NK-92 (cell line): Measurements from ENCODE around the gene ZNF689.
A peak's percentile ranks its signal among the peaks of the same experiment; 100 is the strongest.

Experiments used
- DNase-seq: peaks from one replicate; lab custom pipeline; 2025; ENCODE audit not compliant: unreplicated experiment; lab: John Stamatoyannopoulos, UW

ZNF689 gene

DNA sequence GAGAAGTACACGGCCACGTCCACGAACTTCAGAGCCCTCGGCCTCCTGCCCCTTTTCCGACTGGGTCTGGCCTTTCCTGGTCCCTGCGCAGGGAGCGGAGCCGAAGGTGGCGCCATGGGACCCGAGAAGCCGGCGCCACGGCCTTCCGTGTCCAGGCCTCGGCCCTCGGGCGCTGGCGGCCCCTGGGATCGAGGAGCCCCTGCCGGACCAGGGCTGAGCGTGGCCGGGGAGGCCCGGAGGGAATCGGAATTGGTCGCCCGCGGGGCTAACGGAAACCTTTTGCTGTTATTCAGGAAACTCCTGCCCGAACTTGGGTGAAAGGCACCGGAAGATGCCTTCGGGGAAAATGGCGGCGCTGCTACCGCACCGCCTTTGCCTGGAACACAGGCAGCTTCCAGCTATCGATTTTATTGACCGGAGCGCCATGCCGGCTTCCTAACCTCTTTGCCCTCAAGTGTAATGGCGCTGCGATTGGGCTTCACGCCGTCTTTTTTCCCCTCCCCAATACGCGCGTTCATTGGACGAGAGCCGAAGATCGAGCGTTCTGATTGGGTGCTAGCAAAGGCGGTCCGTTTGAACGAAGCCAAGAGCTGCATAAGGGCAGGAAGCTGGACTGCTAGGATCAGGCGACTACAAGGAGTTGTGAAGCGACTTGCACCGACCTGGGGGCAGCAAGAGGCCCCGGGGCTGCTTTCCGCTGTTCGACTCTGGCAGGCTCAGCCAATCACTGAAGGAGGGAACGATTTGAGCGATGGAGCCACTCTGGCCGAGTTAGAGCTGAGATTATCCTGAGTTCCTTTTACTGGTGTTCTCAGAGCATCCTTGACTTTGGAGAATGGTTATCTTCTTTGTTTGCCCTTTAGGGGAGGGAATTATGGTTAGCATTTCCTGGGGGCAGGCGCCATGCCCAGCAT is at the start of gene ZNF689:
TSS of gene ZNF689 (minus strand) at position 464 of the 914 bp plus-strand sequence. CDS start at position 116, 348 bp downstream.
- DNase-seq: peak; percentile 48

- DNase-seq: no peak
These were observed 48.7 kb upstream of the ZNF689 start for GRCh38 chr16:30658731-30659506.

DNA sequence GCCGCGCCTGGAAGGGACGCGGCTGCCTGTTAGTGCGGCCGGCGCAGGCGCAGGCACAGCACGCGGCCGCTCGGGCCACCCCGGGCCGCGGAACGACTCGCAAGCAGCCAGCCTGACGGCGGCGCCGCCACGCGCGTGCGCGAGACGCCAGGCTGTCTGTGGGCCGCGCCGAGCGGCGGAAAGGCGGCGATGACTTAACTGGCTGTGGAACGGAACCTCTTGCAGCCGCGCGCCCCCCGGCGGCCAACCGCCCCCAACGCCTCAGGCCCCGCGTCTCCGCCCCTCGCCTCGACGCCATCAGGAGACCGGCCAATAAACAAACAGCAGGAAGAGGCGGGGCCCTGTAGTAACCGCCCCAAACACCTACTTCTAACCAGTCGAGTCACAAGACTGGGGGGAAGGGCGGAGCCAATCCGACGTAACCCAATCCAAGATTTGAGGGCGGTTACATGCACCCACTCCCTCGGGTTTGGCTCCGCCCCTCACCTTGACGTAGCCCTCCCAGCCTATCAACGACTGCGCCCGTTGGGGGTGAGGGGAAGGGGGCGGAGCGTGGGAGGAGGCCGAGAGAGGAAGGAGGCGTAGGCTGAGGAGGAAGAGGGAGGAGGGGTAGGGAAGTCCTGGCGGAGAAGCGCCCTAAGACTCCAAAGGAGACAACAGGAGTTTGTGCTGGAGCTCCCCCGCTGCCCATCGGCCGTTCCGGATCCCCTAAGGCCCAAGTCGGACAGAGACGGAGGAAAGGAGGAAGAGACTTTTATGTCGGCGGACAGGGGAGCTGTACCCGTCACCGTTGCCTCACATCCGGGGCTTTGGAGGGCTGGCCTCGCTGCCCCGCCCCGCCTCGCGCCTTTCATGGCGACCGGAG is 47.9 kb upstream of the ZNF689 start, which contains the start of gene FBRS:
TSS of gene FBRS (plus strand) at position 566 of the 865 bp plus-strand sequence. CDS start 1,088 bp downstream, outside the sequence.
- DNase-seq: peak; percentile 99

- no peak for DNase-seq
These were observed 47.0 kb upstream of the ZNF689 start for GRCh38 chr16:30656974-30657865.

DNA sequence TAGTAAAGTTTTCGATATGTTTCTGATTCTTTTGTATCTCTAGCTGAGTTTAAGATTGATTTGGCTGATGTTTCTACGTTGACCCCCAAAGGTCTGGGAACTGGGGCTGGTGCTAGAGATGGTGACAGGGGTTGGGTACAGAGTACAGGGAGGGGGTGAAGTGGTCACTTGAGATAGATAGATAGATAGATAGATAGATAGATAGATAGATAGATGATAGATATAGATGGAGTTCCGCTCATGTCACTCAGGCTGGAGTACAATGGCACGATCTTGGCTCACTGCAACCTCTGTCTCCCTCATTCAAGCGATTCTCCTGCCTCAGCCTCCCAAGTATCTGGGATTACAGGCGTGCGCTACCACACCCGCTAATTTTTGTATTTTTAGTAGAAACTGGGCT is 46.2 kb upstream of the ZNF689 start:
- no peak for DNase-seq

DNA sequence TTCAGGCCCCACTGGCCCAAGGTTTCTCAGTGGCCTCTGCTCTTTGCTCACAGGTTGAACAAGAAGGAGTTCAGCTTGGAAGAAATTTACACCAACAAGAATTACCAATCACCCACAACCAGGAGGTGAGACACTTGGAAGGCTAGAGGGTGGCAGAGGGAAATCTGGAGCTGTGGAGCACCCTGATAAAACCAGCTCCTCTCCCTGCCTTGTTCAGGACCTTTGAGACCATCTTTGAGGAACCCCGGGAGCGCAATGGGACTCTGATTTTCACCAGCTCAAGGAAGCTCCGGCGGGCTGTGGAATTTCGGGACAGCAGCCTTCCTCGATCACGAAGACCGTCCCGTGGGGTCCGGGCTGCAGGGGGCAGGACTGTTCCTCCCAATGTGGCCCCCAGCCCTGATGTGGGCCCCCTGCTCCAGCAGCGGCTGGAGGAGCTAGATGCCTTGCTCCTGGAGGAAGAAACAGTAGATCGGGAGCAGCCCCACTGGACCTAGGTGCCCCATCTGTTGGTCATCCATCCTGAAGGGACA is 45.7 kb upstream of the ZNF689 start:
- no peak for DNase-seq

- no peak for DNase-seq
These were observed 44.7 kb upstream of the ZNF689 start for GRCh38 chr16:30654856-30655255.

GRCh38 chr16:30652718-30653117 is 42.5 kb upstream of the ZNF689 start:
- DNase-seq: no peak

DNA sequence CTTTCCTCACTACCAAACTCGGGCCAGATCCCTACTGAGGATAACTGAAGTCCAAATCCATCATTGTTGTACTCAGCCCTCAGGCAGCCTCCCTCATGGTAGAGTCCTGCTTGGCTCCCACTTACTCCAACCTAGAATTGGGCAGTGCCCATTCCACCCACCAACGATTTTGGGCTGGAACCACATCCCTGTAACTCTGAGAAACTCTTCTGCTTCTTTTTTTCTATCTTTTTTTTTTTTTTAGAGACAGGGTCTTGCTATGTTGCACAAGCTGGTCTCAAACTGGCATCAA is 41.8 kb upstream of the ZNF689 start:
- no peak for DNase-seq

DNA sequence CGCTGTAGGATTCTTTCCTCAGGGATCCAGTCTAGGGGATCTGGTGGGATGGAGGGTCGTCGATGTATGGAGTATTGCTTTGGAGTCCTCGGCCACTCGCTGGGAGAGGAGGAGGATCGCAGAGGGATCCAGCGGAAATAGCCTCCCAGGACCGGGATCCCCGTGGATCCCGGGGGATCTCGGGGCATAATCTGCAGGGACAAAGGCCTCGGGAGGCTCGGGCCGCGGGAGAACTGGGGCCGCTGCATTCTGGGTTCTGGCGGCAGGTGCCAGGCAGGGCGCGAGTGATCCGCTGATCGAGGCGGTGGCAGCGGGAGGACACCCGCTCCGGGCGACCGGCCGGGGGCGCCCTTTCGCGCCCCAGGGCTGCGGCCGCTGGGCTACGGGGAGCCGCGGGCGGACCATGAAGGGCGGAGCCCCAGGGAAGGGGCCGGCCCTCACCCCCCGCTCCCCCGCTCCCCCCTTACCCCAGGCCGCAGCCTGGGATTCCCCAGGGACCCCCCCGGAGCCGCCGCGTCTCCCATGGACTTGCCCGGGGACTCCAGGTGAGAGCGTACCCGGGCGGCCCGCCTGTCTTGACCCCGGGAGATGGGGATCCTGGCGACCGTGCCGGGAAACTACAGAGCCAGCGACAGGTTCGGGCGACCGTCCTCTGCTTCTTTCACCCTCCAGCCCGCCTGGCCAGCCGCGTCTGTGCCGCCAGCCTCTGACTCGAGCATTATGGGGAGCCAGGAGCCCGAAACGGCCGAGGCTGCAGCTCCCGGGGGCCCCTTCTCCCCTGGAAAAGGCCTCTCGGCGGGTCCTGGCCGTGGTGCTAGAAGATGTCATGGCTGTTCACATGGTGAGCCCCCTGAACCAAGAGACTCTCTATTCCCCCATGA is 41.2 kb upstream of the ZNF689 start:
- DNase-seq: no peak

GRCh38 chr16:30650369-30651123 is 40.4 kb upstream of the ZNF689 start, which contains the start of gene PRR14:
Gene PRR14 (plus strand): TSS chr16:30650960. CDS start chr16:30651646, 686 bp downstream.
- peak; percentile 89 for DNase-seq

GRCh38 chr16:30649725-30650368 is 39.7 kb upstream of the ZNF689 start:
- DNase-seq: no peak

DNA sequence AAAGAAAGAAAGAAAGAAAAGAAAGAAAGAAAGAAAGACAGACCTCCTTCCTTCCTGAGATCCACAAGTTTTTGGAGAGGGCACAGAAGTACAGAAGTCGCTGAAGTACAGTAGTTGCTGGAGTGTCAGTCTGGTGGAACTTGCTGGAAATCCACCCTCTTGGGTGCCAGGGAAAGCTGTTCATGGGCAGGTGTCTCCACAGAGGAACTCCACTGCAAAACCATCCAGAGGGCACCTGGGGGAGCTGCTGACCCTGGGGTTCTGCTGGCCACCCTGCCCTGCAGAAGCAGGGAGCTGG is 37.0 kb upstream of the ZNF689 start:
- no peak for DNase-seq

- DNase-seq: no peak
These were observed 35.5 kb upstream of the ZNF689 start for GRCh38 chr16:30645727-30646126.

DNA sequence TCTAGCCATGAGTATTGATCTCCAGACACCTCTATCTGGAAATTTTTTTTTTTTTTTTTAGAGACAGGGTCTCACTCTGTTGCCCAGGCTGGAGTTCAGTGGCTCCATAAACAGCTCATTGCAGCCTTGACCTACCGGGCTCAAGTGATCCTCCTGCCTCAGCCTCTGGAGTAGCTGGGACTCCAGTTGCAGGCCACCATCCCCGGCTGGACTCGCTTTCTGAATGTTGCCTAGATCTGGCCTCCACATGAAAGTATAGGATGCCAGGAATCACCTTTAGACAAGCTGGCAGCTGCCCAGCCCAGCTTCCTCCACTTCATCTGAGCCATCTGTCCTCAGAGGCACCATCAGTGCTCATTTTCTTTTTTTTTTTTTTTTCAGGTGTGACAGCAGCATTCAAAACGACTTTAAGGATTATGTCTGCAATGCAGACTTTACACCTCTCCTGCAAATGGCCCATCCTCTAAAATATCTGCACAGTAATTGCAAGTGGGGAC is 34.2 kb upstream of the ZNF689 start:
- DNase-seq: no peak

DNA sequence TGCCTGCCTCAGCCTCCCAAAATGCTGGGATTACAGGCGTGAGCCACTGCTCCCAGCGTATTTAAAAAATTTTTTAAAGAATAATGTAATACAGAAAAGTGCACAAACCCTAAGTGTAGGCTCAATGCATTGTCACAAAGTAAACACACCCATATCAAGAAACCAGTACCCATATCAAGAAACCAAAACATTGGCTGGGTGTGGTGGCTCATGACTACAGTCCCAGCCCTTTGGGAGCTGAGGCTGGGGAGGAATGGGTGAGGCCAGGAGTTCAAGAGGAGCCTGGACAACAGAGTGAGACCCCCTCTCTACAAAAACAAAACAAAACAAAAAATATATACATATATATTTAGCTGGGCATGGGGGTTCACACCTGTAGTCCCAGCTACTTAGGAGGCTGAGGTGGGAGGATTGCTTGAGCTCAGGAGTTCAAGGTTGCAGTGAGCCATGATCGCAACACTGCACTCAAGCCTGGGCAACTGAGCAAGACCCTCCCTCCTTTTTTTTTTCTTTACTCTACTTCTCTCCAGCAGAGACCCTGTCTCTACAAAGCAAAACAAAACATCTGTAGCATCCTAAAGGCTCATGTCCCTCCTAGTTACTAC is 31.3 kb upstream of the ZNF689 start:
- DNase-seq: no peak

- no peak for DNase-seq
These were observed 27.8 kb upstream of the ZNF689 start for GRCh38 chr16:30637944-30638343.
